Measurements from ENCODE around the gene MT1M. TPM values are rescaled to one million over a fixed set of nuclear protein-coding genes. Genes with fewer than 3 reads are reported as not detected.

The MT1M gene
- total RNA-seq, 1 donor from 2014 or later: 29.8 TPM

- H3K4me3 ChIP-seq: peak overlapping the region; percentile 72
- intact Hi-C loops (cut with DNase I): no loop called here
- H3K36me3 ChIP-seq: no peaks in the 10 kb centered on the region
- TF ChIP-seq CTCF (IDR thresholded peaks at IDR 0.05): no peak
- H3K27me3 ChIP-seq (ENCODE audit: low read depth): no peaks in the 10 kb centered on the region
- peak; percentile 46 to 55 for ATAC-seq
- no peaks in the 10 kb centered on the region for H3K9me3 ChIP-seq
- peaks cover 55% of the 10 kb centered on the region for H3K4me1 ChIP-seq
- peak; percentile 82 for DNase-seq
- H3K27ac ChIP-seq: peak overlapping the region; percentile 96
Measured at GRCh38 chr16:56609463-56609921, 23.0 kb upstream of the MT1M start.

DNA sequence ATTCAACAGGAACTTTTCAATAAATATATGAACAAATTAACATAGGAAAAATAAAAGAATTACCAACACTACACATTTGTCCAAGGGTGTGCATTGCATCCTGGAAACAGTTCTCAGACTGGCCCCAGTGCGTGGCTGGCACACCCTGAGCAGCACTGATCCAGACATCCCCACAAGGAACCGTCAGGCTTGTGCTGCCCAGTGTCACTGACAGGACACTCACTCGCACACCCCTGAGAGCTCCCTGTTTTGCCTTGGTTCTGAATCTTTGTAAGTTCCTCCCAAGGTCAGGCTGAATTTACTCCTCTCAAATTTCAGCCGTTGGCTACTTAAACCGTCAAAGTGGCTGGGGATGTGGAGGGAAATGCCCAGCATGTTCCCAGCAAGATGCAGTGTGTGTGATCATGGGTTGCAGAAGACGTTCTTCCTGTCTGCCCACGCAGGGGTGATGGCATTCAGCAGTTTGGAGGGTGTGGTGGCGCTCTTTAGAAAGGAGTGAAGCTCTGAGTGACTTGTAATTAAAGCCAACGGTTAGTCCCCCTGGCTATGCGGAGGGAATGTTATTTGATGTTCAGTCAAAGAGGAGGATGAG, 22.3 kb upstream of the MT1M start:
- no peak for TF ChIP-seq CTCF (IDR thresholded peaks at IDR 0.05)
- H3K27me3 ChIP-seq (ENCODE audit: low read depth): no peaks in the 10 kb centered on the region
- H3K4me1 ChIP-seq: peaks cover 55% of the 10 kb centered on the region
- H3K9me3 ChIP-seq: no peaks in the 10 kb centered on the region
- peak; percentile 81 for DNase-seq
- H3K4me3 ChIP-seq: peak overlapping the region; percentile 72
- peak; percentile 23 to 29 for ATAC-seq
- peak overlapping the region; percentile 96 for H3K27ac ChIP-seq
- H3K36me3 ChIP-seq: no peaks in the 10 kb centered on the region
- intact Hi-C loops (cut with DNase I): no loop called here

DNA sequence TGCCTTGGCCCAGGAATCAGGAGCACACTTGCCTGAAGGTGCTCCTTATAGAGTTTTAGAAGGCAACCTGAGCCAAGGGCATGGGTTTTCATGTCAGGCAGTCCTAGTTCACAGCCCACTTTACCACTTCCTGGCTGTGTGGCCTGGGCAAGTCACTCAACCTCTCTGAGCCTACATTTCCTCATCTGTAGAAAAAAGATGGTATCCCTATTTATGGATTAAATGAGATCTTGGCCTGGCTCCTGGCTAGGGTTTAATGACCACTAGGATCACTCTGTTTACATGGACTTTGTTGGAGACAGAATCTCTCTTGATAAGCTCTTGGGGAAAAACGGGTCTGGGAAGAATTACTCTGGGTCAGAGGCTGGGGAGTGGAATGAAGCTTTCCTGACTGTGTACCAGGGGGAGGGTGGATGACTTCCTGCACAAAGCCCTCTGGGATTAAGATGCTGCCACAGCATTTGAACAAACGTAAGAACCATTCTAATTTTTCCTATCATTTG, 21.8 kb upstream of the MT1M start:
- H3K27me3 ChIP-seq (ENCODE audit: low read depth): no peaks in the 10 kb centered on the region
- H3K4me3 ChIP-seq: no peak overlapping the region
- ATAC-seq (no peak), DNase-seq (no peak)
- no peak for TF ChIP-seq CTCF (IDR thresholded peaks at IDR 0.05)
- intact Hi-C loops (cut with DNase I): no loop called here
- no peaks in the 10 kb centered on the region for H3K36me3 ChIP-seq
- peak overlapping the region; percentile 96 for H3K27ac ChIP-seq
- H3K4me1 ChIP-seq: peaks cover 49% of the 10 kb centered on the region
- no peaks in the 10 kb centered on the region for H3K9me3 ChIP-seq

GRCh38 chr16:56611281-56611833, 21.1 kb upstream of the MT1M start:
- DNase-seq (no peak), ATAC-seq (no peak)
- intact Hi-C loops (cut with DNase I): no loop called here
- no peaks in the 10 kb centered on the region for H3K27me3 ChIP-seq (ENCODE audit: low read depth)
- peak overlapping the region; percentile 96 for H3K27ac ChIP-seq
- no peaks in the 10 kb centered on the region for H3K36me3 ChIP-seq
- H3K4me3 ChIP-seq: no peak overlapping the region
- TF ChIP-seq CTCF (IDR thresholded peaks at IDR 0.05): no peak
- H3K4me1 ChIP-seq: peaks cover 42% of the 10 kb centered on the region
- no peaks in the 10 kb centered on the region for H3K9me3 ChIP-seq

DNA sequence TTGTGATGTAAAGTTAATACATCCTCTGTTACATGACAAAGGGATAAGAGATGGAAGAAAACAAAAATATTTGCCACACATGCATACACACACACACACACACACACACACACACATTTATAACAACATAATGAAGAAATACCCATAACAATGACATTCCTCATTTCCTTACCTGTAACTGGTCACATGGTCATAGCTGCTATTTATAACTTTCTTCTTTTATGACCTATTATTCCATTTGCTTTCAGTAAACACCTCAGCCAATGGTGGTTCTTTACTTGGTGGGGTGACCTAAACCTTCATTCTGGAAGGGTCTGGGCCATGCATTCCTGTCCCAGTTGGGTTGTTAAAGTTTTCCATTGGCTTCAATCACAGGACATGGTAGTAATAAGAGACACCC, 18.8 kb upstream of the MT1M start:
- Histone ChIP-seq H3K27ac (no peak overlapping the region), H3K4me1 (peaks cover 40% of the 10 kb centered on the region), H3K9me3 (no peaks in the 10 kb centered on the region), H3K4me3 (no peak overlapping the region), H3K36me3 (no peaks in the 10 kb centered on the region), H3K27me3 (ENCODE audit: low read depth) (no peaks in the 10 kb centered on the region)
- ATAC-seq (no peak), DNase-seq (no peak)
- intact Hi-C loops (cut with DNase I): no loop called here
- no peak for TF ChIP-seq CTCF (IDR thresholded peaks at IDR 0.05)

Data from lower lobe of right lung (tissue), 2 donors.